Left hindlimb (tissue), 1 donor: ENCODE results near the gene FXYD6.
A peak's percentile ranks its signal among the peaks of the same experiment; 100 is the strongest.

Experiments
- DNase-seq: peaks from one replicate; pipeline ENCODE4 v3.0.0-alpha.2; 2018

FXYD6 gene

GRCh38 chr11:117910525-117910924 is 34.1 kb upstream of the FXYD6 start:
- DNase-seq = no peak

DNA sequence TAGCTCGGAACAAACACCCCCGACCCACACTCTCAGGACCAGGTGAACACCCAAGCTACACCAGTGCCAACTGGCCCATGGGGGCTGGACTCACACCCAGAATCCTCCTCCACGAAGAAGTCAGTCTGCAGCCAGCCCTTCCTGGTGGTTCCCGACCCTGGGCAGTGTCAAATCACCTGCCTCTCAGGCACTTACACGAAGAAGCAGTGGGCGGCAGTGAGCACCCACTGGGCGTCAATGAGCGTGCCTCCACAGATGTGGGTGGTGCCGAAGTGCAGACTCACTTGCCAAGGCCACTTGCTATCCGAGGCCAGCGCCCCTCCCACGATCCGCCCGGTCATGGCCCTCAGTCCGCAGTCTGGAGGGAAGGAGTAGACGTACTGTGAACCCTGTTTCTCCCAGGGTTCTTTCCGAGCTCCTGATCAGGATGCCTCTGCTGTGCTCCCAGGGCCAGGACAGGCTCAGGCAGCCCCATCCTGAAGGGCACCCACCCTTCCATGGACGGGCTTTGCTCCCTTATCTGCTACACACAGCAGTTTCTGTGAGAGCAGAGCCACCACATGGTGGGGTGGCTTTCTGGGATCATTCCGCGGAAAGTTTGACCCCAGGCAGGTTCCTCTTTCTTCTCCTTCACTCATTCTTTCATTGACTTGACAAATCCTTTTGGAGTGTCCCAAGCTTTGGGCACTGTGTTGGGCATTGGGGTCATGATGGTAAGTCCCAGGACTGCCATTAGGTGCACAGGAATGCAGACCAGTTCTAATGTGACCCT is 33.3 kb upstream of the FXYD6 start:
- DNase-seq = no peak

DNA sequence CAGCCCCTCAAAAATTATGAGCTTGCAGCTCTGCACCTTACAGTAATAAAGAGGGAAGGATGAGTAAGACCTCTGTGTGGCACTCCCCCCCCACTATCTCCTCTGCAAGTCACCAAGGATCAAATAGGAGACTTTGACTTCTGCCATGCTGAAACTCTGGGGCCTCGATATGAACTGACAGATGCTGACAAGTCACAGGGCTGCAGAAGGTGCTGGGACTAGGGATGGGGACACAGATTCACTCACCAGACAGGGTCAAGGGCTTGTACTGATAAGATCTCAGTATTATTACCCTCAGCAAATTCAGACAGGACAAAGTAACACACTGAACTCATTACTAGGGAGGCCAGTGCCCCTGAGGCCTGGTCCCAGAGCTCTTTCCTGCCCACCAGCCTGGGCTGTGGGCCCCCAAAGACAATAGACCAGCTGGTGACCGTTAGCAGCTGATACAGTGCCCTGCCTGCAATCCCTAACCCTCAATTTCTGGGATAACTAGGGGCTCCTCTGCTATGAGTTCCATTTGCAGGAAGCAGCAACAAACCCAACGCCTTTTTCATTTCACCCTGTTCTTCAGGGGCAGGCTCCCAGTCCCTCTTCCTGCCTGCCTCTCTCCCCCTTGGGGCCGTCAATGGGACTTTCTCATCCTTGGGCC is 32.6 kb upstream of the FXYD6 start:
- no peak for DNase-seq

DNA sequence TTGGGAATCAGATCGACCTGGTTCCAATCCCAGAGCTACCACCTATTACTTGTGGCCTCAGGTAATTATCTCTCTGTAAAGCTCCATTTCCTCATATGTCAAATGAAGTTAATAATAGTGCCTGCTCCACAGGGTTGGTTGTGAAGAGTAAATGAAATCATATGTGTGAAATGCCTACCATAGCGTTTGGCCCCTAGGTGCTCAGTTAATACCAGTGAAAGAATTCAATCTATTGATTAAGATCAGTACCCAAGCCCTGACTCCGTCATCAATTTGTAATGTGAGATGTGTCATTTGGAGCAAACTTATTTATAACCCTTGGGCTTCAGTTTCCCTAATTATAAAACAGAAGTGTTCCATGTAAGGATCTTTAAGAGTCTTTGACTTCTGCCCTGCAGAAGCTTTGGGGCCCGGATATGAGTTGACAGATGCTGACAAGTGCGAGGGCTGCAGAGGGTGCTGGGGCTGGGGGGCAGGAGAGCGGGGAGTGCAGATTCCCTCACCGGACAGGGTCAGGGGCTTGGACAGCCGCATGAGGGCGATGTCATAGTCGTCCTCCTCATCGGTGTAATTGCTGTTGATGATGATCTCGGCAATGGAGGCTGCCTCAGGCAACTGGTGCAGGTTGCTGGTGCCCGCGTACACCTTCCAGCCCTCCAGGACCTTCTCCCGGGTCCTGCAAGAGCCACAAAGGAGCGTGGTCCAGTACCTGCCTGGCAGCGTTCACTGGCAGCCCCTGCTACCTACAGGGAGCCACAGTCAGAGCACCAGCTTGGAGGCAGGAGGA is 31.8 kb upstream of the FXYD6 start:
- DNase-seq = no peak

DNA sequence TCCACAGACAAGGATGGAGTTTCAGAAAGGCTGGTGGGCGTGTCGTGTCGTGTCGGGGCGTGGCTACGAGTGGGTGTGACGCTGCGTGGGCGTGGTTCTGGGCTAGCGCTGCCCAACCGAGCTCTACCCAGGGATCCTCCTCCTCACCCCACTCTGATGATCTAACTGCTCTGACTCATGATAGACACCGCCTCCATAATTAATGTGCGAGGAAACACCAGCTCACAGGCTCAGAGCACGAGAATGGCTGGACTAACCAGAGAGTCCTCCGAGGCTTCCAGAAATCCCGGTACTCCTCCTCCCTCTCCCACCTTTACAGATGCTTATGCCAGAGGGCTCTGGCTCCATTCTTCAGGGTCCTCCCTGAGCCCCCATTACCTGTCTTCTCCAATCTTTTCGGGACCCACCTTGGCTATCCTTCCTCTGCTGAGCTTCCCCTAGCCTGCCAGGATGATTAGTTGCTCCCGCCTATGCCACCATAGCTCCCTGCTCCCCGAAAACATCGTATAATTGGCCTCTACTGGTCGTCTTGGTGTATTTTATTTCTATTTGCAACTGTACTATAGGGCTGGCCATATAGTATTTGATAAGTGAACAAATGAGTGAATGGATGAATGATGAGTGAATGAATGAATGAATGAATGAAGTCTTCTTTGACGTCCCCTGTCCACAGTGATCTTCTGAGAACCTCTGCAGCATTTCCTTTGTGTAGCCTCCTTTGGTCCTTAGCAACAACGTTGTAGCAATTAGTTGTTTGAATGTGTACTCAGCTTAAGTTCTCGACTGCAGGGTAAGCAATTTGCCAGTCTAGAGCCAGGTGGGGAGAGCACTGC is 31.0 kb upstream of the FXYD6 start:
- peak; percentile 89 for DNase-seq

- DNase-seq = no peak
Measured at GRCh38 chr11:117906710-117907109, 30.3 kb upstream of the FXYD6 start.

GRCh38 chr11:117906126-117906525 is 29.7 kb upstream of the FXYD6 start:
- DNase-seq = no peak

- DNase-seq = no peak
Measured at GRCh38 chr11:117905524-117905923, 29.1 kb upstream of the FXYD6 start.

- no peak for DNase-seq
Measured at GRCh38 chr11:117903505-117904382, 27.3 kb upstream of the FXYD6 start.

GRCh38 chr11:117902001-117902845 is 25.8 kb upstream of the FXYD6 start:
- DNase-seq = no peak

DNA sequence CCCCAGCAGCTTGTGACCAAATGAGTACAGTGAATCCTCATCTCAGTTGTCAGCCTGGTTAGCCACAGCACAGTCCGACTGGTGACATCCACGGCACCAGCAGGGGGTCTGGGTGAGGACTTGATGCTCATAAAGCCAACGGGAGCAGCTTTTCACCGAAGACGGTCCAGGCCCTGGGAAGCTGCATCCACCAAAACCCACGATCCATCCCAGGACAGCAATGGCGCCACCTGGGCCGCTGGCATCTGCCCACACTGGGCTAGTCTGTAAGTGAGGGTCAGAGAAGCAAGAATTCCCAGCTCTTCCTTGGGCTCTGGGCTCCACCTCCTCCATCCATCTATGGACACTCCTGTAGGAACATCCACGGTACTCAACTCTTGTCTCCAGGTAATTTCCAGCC is 25.1 kb upstream of the FXYD6 start:
- no peak for DNase-seq

DNA sequence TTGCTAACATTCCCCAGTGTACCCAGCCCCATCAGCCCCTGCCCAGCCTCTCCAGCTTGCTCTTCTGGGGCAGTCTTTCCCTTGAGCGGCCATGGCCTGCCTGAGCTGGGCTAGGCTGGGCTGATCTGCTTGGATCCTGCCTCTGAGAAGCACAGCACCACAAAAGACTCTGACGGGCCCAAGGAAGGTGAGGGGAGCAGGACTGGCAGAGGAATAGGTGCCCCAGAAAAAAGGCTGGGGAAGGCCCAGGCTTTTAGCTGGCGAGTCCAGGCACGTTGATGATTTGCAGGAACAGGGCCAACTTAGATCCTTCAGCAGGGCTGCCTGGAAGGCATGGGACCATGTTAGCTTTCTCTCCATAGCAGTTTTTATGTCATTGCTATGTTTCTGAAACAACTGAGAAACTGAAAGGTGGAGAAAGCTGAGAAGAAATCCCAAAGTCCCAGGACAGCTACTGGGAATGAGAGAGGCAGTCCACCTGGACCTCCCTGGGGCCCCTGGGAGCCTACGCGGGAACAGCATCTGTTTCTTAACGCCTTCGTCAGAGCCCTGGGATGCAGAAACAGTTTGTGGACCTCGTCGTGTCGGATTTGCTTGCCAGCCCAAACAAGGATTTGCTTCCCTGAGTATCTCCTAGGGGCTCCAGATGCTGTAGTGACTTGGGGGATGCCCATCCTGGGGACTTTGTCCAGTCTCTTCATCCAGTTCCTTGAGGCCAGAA is 24.4 kb upstream of the FXYD6 start:
- DNase-seq = peak; percentile 10

DNA sequence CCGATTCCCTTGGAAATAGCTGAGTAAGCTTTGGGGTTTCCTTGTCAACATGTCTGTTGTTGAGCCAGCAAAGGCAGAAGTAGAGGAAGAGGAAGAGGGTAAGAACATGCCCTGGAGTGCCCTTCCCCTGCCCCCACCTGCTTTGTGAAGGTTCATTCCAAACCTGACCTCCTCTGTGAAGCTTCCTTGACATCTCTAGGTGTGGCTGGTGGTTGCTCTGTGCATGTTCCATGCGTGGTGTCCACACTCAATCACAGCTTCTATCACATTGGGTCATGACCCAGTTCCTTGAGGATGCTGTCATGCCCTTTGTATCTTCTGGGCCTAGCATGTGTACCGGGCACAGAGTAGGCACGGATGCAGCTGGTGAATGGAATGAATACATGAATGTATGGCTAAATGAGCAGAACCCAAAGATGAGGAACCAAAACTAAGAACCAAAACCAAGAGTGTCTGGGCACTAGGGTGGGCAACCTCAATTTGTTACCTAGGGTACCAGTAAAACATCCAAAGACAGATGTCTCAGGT is 23.7 kb upstream of the FXYD6 start:
- DNase-seq = peak; percentile 10

DNA sequence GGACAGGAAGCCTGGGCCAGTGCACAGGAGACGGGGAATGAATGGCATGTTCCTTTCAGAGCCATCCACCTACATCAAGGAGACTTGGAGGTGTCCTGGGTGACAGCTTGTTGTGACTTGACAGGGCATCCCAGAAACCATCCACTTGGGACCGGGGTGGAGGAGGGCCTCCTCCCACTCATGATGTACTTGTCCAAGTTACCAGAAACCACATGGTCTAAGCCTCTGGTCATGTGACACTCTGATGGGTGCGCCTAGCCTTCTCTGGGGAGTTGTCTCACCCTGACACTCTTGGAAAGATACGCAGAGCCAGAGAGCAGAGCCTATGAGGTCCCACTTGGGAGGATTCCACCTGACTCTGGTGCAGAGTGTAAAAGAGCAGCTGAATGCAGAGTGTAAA is 21.6 kb upstream of the FXYD6 start:
- peak; percentile 12 for DNase-seq

DNA sequence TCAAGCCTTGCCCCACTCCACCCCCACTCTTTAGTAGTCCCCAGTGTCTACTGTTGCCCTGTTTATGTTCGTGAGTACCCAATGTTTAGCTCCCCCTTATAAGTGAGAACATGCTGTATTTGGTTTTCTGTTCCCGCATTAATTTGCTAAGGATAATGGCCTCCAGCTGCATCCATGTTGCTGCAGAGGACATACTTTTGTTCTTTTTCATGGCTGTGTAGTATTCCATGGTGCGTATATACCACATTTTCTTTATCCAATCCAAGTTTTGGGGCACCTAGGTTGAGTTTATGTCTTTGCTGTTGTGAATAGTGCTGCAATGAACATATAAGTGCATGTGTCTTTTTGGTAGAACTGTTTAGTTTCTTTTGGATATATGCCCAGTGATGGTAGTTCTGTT is 16.2 kb upstream of the FXYD6 start:
- DNase-seq = no peak

DNA sequence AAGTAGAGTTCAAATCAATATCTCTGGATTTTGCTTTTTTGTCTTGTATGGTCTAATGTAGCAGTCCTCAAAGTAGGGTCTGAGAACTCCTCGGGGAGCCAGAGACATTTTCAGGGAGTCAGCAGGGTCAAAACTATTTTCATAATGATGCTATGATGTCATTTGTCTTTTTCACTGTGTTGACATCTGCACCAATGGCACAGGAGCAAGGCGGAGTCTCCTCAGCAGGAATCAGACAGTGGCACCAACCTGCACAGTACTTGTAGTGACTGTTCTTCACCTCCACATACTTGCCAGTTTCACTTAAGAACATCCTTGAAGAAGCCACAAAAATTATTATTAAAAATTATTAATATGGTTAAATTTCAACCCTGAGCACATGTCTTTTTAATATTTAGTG is 14.9 kb upstream of the FXYD6 start:
- DNase-seq = no peak

DNA sequence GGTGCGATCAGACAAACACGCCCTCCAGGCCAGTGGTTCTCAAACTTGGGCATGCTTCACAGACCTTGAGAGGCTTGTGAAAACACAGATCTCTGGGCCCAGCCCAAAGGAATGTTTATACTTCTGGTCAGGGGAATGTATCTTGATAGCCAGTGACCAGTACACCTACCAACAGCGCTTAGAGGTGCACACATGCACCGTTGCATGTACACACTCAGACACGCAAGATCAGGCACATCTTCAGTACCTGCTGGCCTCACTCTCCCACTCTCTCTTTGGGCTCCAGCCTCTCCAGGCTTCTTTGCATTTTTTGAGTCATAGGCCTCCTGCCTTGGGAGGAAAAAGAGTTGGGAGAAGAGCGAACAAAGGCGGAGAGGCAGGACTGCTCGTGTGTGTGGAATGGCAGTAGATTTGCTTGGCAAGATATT is 11.7 kb upstream of the FXYD6 start:
- DNase-seq = no peak

DNA sequence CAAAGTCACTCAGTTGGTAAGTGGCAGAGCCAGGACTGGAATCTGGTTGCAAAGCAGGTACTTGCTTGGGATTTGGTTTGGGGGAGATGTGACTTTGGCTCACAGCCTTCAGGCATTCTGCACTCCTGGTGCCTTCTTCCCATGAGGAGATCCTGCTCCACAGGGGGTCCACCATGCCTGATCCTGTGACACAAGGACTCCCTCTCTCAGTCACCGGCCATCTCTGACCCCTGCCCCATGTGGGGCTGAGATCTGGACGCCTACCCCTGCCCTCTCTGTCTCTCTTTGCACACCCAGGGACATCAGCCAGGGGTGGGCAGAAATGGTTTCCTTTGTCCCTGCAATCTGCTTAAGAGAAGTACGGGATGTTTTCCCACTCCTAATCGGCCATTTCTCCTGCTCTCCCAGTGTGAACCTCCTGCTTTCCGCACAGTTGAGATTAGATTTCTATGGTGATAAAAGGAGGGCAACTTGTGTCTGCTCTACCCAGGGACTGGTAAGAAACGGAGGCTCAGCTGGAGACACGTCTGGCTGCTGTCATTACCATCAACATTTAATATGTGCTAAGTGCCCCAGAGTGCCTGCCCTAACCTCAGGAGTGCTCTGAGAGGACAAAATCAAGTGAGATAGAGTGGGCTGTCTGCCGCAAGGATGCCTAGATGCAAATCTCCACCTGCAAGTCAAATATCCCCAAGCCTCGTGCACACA is 11.1 kb upstream of the FXYD6 start:
- DNase-seq = peak; percentile 6

DNA sequence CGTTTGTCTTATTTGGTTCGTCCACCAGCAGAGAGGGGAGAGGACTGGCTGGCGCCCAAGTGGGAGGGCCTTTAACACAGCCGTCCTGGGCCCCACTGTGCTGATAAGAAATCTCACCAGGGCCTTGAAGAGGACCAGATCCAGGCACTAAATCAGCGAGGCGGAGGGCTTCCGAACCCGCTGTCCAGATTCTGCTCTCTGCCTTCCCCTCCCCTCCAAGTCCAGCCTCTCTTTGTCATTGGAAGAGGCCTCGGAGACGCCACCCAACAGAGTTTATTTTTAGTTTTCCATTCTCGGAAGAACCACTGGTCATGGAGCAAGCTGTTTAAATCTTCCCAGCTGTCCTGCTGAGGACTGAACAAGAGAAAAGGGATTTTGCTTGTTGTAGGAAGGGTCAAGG is 9.3 kb upstream of the FXYD6 start:
- peak; percentile 81 for DNase-seq
